B cell (primary cell): Measurements from ENCODE around the gene EFCAB8.

ENCODE experiments used
- EZH2 ChIP-seq: IDR thresholded peaks from 2 replicates; pipeline ENCODE4 v1.6.1; 2012; ENCODE audit warnings: borderline replicate concordance, low read depth, mild to moderate bottlenecking, moderate library complexity, low read length; ENCODE audit not compliant: insufficient read depth, poor library complexity, severe bottlenecking
- TF ChIP-seq, protein P1 (sequence below): fragments of 200-600 bp; IDR thresholded peaks from one replicate; pipeline ENCODE4 v1.8.0; 2022; ENCODE audit warnings: antibody characterized with exemption, mild to moderate bottlenecking

DNA sequence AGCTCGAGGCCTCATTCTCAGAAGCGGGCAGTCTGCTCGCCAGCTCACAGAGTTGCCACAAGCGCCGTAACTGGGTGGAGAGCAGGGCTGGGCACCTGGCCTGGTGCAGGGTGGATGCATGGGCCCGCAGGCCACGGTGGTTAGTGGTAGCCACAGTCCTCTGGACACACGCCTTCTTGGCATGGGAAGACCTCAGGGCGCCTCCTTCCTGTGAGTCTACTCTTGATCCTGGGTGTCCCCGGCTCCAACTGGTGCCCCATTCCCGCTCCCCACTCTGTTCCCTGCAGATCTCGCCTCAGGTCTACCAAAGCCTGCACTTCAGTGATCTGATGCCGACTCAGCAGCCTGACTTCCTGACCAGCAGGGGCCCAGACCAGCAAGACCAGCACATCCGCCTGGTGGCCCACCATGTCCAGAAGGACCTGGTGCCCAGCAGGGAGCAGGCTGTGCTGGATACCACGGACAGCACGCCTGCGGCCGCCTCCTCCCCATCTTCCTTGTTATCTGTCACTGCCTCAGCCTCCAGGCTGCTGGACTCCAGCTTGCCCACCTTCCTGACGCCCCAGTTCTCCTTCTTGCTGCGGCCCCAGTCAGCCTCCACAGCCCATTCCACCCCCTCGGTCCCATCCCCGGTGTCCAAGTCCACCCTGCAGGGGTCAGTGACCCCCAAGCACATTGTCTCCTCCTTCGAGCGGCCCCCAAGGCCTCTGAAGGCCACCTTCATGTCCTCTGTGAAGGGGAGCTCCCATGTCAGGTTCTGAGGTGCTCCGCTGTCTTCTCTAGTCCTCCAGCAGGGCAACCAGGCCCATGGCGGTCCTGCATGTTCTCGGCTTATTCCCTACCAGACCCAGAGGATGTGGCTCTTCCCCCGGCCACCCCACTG lies 102.4 kb downstream of the EFCAB8 start:
- TF ChIP-seq, protein P1, sequence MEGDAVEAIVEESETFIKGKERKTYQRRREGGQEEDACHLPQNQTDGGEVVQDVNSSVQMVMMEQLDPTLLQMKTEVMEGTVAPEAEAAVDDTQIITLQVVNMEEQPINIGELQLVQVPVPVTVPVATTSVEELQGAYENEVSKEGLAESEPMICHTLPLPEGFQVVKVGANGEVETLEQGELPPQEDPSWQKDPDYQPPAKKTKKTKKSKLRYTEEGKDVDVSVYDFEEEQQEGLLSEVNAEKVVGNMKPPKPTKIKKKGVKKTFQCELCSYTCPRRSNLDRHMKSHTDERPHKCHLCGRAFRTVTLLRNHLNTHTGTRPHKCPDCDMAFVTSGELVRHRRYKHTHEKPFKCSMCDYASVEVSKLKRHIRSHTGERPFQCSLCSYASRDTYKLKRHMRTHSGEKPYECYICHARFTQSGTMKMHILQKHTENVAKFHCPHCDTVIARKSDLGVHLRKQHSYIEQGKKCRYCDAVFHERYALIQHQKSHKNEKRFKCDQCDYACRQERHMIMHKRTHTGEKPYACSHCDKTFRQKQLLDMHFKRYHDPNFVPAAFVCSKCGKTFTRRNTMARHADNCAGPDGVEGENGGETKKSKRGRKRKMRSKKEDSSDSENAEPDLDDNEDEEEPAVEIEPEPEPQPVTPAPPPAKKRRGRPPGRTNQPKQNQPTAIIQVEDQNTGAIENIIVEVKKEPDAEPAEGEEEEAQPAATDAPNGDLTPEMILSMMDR: no peak
- no peak for TF ChIP-seq EZH2
